Testis (tissue), 2 donors: ENCODE measurements around the gene PDE6H.

Experiments used
- POLR2A ChIP-seq: fragments of 450-650 bp; IDR thresholded peaks from one replicate; pipeline ENCODE4 v1.6.1; 2017; ENCODE audit warnings: antibody characterized with exemption, mild to moderate bottlenecking, moderate library complexity
- TF ChIP-seq, protein P1 (sequence below), 3 experiments: fragments of 450-650 bp in 2 of 3; fragments of 200-600 bp in 1 of 3; sonication (generic) in 1 of 3; IDR thresholded peaks; one replicate each; pipeline ENCODE4 v1.5.1; 2016 to 2019; ENCODE audit warnings: antibody characterized with exemption in 3 of 3, mild to moderate bottlenecking in 2 of 3, moderate library complexity in 1 of 3

DNA sequence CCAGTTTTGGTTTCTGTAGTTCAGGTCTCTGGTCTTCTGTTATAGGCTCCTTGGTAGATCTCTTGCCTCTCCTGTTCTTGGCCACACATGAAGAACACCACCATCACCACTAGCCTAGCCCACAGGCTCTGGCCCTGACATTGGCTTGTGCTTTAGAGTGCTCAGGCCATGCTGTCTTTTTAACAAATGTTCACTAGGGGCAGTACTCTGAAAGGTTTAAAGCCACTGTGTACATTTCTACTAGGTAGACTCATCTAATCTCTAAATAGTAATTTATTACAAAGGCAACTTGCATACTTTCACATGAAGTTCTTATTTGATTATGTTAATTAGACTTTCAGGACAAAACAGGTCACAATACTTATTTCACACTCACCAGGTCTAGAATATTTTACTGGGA, 38.3 kb downstream of the PDE6H start:
- TF ChIP-seq POLR2A, result no peak
- TF ChIP-seq, protein P1, sequence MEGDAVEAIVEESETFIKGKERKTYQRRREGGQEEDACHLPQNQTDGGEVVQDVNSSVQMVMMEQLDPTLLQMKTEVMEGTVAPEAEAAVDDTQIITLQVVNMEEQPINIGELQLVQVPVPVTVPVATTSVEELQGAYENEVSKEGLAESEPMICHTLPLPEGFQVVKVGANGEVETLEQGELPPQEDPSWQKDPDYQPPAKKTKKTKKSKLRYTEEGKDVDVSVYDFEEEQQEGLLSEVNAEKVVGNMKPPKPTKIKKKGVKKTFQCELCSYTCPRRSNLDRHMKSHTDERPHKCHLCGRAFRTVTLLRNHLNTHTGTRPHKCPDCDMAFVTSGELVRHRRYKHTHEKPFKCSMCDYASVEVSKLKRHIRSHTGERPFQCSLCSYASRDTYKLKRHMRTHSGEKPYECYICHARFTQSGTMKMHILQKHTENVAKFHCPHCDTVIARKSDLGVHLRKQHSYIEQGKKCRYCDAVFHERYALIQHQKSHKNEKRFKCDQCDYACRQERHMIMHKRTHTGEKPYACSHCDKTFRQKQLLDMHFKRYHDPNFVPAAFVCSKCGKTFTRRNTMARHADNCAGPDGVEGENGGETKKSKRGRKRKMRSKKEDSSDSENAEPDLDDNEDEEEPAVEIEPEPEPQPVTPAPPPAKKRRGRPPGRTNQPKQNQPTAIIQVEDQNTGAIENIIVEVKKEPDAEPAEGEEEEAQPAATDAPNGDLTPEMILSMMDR (IDR thresholded peaks at IDR 0.05), result peak in 1 of 3 experiments; percentile 18
